GM12878 (cell line): Measurements from ENCODE around the gene C2.

Experiments
- CHD4 ChIP-seq: fragments of 200-600 bp; sonication (generic); IDR thresholded peaks from 2 replicates; pipeline ENCODE4 v1.6.1; 2016; ENCODE audit warnings: mild to moderate bottlenecking
- CREB1 ChIP-seq: IDR thresholded peaks from 2 replicates; pipeline ENCODE4 v1.6.1; 2012; ENCODE audit warnings: low read depth, mild to moderate bottlenecking, inconsistent platforms
- EZH2 ChIP-seq: IDR thresholded peaks from 2 replicates; pipeline ENCODE4 v1.6.1; 2012; ENCODE audit warnings: low read depth, mild to moderate bottlenecking, control low read depth, inconsistent platforms, low read length, borderline replicate concordance; ENCODE audit not compliant: control insufficient read depth
- FOS ChIP-seq: IDR thresholded peaks from 3 replicates; pipeline ENCODE4 v1.6.1; 2011; ENCODE audit warnings: borderline replicate concordance; ENCODE audit not compliant: insufficient read length; ENCODE audit errors: extremely low read depth
- FOXM1 ChIP-seq: IDR thresholded peaks from 2 replicates; pipeline ENCODE4 v1.6.1; 2012; ENCODE audit warnings: low read depth, mild to moderate bottlenecking, inconsistent platforms, low read length, moderate library complexity
- JUND ChIP-seq: IDR thresholded peaks from 2 replicates; pipeline ENCODE4 v1.6.1; 2012; ENCODE audit warnings: low read depth, mild to moderate bottlenecking, low read length, improper control_type of control experiment, moderate library complexity
- MYC ChIP-seq: IDR thresholded peaks from 2 replicates; pipeline ENCODE4 v1.6.1; 2011; ENCODE audit warnings: mild to moderate bottlenecking, low read length, moderate library complexity, inconsistent platforms; ENCODE audit not compliant: insufficient read depth, insufficient replicate concordance, insufficient read length, severe bottlenecking
- NRF1 ChIP-seq: conservative IDR thresholded peaks from 2 replicates; pipeline ENCODE4 v1.6.1; 2011; ENCODE audit warnings: mild to moderate bottlenecking, low read depth, low read length, improper control_type of control experiment
- RFX5 ChIP-seq: IDR thresholded peaks from 2 replicates; pipeline ENCODE4 v1.6.1; 2011; ENCODE audit warnings: low read depth, low read length, improper control_type of control experiment
- ZNF592 ChIP-seq: fragments of 450-650 bp; IDR thresholded peaks from 2 replicates; pipeline ENCODE4 v1.6.1; 2017; ENCODE audit warnings: mild to moderate bottlenecking, moderate library complexity
- TF ChIP-seq, protein P1 (sequence below): fragments of 450-650 bp; IDR thresholded peaks from 2 replicates; pipeline ENCODE4 v1.6.1; 2014; ENCODE audit warnings: mild to moderate bottlenecking
- TF ChIP-seq, protein P2 (sequence below), 3 experiments: IDR thresholded peaks in 2 of 3; conservative IDR thresholded peaks in 1 of 3; 2 replicates each; pipeline ENCODE4 v1.5.1; 2011; ENCODE audit warnings: low read depth in 3 of 3, low read length in 3 of 3, mild to moderate bottlenecking in 3 of 3, control low read depth in 2 of 3, moderate library complexity in 2 of 3, inconsistent platforms in 1 of 3, mixed read lengths in 1 of 3; ENCODE audit not compliant: control insufficient read depth in 2 of 3, insufficient read depth in 1 of 3; ENCODE audit errors: extremely low read depth in 1 of 3
- TF ChIP-seq, protein P3 (sequence below): IDR thresholded peaks from 2 replicates; pipeline ENCODE4 v1.6.1; 2011; ENCODE audit warnings: low read depth, mild to moderate bottlenecking, low read length, moderate library complexity, borderline replicate concordance; ENCODE audit errors: extremely low read depth
- TF ChIP-seq, protein P4 (sequence below): fragments of 450-650 bp; formaldehyde crosslinking; IDR thresholded peaks from 2 replicates; pipeline ENCODE4 v1.4.0; 2020; ENCODE audit warnings: mild to moderate bottlenecking, moderate library complexity

DNA sequence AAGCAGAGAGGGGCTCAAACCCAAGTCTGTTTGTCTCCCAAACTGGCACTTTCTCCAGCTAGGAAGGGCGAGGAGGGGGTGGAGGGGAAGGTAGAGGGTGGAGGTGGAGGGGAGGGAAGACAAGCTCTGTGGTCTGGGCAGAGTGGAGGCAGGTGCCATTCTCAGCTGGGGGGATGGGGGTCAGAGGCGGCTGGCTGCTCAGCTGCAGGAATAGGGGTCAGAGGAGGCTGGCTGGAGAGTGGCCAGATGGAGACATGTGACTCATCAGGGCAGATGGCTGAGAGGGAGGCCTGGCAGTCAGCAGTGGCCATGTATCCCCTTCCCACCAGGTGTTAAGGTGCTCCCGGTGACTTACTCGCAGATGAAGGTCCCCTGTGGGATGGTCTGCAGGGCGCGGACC, 45.2 kb upstream of the C2 start:
- TF ChIP-seq EZH2, result no peak
- TF ChIP-seq NRF1, result no peak
- no peak for TF ChIP-seq JUND
- TF ChIP-seq, protein P1, sequence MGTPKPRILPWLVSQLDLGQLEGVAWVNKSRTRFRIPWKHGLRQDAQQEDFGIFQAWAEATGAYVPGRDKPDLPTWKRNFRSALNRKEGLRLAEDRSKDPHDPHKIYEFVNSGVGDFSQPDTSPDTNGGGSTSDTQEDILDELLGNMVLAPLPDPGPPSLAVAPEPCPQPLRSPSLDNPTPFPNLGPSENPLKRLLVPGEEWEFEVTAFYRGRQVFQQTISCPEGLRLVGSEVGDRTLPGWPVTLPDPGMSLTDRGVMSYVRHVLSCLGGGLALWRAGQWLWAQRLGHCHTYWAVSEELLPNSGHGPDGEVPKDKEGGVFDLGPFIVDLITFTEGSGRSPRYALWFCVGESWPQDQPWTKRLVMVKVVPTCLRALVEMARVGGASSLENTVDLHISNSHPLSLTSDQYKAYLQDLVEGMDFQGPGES, result no peak
- TF ChIP-seq, protein P2, sequence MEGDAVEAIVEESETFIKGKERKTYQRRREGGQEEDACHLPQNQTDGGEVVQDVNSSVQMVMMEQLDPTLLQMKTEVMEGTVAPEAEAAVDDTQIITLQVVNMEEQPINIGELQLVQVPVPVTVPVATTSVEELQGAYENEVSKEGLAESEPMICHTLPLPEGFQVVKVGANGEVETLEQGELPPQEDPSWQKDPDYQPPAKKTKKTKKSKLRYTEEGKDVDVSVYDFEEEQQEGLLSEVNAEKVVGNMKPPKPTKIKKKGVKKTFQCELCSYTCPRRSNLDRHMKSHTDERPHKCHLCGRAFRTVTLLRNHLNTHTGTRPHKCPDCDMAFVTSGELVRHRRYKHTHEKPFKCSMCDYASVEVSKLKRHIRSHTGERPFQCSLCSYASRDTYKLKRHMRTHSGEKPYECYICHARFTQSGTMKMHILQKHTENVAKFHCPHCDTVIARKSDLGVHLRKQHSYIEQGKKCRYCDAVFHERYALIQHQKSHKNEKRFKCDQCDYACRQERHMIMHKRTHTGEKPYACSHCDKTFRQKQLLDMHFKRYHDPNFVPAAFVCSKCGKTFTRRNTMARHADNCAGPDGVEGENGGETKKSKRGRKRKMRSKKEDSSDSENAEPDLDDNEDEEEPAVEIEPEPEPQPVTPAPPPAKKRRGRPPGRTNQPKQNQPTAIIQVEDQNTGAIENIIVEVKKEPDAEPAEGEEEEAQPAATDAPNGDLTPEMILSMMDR (IDR thresholded peaks at IDR 0.05 in 2 of 3, conservative IDR thresholded peaks at IDR 0.05 in 1 of 3; ENCODE audit: control insufficient read depth in 2 of 3, extremely low read depth in 1 of 3, insufficient read depth in 1 of 3, low read depth in 3 of 3, low read length in 3 of 3), result no peak
- TF ChIP-seq, protein P3, sequence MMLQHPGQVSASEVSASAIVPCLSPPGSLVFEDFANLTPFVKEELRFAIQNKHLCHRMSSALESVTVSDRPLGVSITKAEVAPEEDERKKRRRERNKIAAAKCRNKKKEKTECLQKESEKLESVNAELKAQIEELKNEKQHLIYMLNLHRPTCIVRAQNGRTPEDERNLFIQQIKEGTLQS, result no peak
- TF ChIP-seq, protein P4, sequence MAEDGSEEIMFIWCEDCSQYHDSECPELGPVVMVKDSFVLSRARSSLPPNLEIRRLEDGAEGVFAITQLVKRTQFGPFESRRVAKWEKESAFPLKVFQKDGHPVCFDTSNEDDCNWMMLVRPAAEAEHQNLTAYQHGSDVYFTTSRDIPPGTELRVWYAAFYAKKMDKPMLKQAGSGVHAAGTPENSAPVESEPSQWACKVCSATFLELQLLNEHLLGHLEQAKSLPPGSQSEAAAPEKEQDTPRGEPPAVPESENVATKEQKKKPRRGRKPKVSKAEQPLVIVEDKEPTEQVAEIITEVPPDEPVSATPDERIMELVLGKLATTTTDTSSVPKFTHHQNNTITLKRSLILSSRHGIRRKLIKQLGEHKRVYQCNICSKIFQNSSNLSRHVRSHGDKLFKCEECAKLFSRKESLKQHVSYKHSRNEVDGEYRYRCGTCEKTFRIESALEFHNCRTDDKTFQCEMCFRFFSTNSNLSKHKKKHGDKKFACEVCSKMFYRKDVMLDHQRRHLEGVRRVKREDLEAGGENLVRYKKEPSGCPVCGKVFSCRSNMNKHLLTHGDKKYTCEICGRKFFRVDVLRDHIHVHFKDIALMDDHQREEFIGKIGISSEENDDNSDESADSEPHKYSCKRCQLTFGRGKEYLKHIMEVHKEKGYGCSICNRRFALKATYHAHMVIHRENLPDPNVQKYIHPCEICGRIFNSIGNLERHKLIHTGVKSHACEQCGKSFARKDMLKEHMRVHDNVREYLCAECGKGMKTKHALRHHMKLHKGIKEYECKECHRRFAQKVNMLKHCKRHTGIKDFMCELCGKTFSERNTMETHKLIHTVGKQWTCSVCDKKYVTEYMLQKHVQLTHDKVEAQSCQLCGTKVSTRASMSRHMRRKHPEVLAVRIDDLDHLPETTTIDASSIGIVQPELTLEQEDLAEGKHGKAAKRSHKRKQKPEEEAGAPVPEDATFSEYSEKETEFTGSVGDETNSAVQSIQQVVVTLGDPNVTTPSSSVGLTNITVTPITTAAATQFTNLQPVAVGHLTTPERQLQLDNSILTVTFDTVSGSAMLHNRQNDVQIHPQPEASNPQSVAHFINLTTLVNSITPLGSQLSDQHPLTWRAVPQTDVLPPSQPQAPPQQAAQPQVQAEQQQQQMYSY, result no peak
- no peak for TF ChIP-seq FOXM1
- no peak for TF ChIP-seq ZNF592
- TF ChIP-seq FOS, result no peak
- no peak for TF ChIP-seq MYC
- TF ChIP-seq CHD4, result no peak
- TF ChIP-seq RFX5, result no peak
- TF ChIP-seq CREB1, result no peak
